Lung microvascular endothelial cell (primary cell): ENCODE measurements around the gene NFATC2IP. TPM values are rescaled to one million over a fixed set of nuclear protein-coding genes. Genes with fewer than 3 reads are reported as not detected.

Experiments used
- DNase-seq, 2 donors: peaks; one replicate each; pipeline versions ENCODE4 v3.0.0 to v3.0.0-alpha.2; 2010; ENCODE audit warnings: low read depth in 2 of 2
- total RNA-seq: library from RNA; depleted of rRNA; stranded (reverse); fragments of >200 nt; gene quantifications from 2 replicates; pipeline ENCODE4 v1.2.1, GENCODE V29; 2014

Gene NFATC2IP
- total RNA-seq = 16.8 and 21.0 TPM in 2 replicates

DNA sequence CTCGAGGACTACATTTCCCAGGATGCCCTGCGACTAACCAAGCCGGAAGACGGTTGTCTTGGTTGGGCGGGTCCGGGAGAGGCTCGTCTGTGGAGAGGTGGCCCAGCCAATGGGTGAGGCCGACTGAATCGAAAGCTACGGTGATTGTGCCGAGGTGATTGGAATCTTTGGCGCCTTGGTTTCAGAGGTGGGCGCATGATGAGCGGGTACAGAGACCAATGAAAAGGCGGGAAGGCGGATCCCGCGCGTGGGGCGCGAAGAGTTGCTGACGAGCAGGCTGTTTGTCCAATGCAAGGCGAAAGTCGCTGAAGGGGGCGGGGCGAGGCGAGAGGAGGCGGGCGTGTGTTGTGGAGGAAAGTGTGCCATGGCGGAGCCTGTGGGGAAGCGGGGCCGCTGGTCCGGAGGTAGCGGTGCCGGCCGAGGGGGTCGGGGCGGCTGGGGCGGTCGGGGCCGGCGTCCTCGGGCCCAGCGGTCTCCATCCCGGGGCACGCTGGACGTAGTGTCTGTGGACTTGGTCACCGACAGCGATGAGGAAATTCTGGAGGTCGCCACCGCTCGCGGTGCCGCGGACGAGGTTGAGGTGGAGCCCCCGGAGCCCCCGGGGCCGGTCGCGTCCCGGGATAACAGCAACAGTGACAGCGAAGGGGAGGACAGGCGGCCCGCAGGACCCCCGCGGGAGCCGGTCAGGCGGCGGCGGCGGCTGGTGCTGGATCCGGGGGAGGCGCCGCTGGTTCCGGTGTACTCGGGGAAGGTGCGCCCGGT lies at the start of gene NFATC2IP:
Gene NFATC2IP, plus strand, starts transcription at position 290 of the 762 bp plus-strand sequence. Its CDS starts 75 bp downstream, at position 365.
- DNase-seq = peak; percentile 100

GRCh38 chr16:28901862-28902261 lies 48.9 kb upstream of the NFATC2IP start:
- no peak for DNase-seq

- DNase-seq = no peak
Measured at GRCh38 chr16:28902909-28903308, 47.8 kb upstream of the NFATC2IP start.

DNA sequence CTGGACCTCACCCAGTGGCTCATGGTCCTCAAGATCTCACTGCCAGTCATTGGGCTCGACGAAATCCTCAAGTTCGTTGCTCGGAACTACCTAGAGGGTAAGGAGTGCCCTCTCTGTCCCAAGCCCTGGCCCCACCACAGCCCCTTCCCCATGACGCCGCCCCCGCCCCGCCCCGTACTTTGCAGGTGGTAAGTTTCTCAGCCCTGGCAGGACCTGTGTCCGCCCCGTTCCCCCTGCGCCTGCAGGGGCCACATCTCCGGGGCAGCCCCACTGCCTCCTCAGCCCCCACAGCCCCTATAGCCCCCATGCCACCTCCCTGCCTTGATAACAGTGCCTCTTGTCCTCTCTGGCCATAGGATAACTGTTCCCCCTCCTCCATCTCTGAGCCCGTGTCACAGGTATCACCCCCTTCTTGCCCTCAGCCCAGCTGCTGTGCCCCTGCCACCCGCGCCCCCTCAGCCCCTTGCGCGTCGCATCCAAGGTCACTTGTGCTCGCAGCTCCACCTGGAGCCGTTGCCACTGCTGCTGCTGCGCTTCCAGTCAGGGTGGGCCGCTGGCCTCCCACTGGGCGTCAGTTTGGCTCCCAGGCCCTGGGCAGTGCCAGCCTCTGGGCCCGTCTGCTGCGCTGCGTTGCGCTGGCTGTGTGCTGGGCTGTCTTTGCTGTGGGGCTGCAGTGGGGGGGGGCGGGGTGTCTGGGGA lies 47.2 kb upstream of the NFATC2IP start:
- no peak for DNase-seq

- DNase-seq = no peak
Measured at GRCh38 chr16:28904363-28904762, 46.4 kb upstream of the NFATC2IP start.

DNA sequence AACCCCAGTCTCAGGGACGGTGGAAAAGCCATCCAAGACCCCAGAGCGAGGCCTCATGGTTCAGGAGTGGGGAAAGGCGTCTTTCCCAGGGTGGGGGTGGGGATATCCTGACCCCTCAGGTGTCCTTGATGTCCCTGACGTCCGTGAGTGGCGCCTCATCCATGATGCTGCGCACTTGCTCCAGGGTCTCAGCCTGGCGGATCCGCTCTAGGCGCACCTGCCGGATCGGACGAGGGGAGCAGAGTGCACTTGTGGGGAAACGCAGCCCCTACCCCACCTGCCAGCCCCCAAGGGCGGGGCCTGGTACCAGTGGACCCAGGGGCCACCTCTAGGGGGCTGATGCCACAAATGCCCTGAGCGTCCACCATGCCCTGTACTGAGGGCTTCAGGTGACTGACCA lies 45.9 kb upstream of the NFATC2IP start:
- DNase-seq = no peak

DNA sequence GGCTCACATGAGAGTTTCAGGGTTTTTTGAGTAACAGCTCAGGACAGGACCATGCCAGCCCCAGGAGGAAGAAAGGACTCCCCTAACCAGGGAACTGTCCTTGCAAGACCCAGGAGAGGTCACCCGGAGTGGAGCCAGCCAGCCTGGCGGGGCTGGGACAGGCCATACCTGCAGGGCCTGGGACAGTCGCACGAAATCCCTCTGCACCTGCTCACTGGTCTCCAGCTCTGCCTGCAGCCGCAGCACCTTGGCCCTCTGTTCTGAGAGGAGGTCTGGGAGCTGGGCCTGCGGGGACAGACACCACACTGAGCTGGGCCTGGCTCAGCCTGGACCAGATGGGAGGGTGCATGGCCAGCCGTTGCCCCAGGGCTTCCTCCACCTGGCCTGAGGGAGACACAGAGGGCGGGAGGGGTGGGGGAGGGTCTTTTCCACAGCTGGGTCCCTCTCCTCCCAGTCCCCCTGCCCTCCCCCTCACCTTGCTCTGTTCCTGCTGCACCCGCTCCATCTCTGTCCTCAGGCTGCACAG lies 45.4 kb upstream of the NFATC2IP start:
- no peak for DNase-seq

DNA sequence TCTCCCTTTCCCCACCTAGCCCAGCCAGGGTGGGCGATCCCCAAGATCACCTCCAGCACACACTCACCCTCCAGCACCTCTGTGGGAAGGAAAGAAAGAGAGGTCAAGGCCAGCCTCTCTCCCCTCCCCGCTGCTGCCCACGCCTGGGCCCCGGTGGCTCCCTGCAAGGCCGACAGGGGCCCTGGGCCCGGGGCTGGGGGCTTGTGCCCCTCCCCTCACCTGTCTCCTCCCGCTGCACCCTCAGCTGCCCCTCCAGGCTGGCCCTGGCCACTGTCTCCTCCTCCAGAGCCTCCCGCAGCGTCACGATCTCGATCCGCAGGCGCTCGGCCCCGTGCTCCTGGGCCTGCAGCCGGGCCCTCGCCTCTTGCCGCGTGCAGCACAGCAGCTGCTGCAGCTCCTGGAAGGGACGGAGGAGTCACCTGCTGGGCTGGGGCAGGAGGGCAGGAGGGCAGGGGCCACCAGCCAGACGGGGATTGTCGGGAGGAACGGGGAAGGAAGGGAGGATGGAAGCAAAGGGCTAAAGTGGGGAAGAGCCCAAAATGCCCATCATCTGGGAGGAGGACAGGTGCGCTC lies 44.9 kb upstream of the NFATC2IP start:
- DNase-seq = no peak

DNA sequence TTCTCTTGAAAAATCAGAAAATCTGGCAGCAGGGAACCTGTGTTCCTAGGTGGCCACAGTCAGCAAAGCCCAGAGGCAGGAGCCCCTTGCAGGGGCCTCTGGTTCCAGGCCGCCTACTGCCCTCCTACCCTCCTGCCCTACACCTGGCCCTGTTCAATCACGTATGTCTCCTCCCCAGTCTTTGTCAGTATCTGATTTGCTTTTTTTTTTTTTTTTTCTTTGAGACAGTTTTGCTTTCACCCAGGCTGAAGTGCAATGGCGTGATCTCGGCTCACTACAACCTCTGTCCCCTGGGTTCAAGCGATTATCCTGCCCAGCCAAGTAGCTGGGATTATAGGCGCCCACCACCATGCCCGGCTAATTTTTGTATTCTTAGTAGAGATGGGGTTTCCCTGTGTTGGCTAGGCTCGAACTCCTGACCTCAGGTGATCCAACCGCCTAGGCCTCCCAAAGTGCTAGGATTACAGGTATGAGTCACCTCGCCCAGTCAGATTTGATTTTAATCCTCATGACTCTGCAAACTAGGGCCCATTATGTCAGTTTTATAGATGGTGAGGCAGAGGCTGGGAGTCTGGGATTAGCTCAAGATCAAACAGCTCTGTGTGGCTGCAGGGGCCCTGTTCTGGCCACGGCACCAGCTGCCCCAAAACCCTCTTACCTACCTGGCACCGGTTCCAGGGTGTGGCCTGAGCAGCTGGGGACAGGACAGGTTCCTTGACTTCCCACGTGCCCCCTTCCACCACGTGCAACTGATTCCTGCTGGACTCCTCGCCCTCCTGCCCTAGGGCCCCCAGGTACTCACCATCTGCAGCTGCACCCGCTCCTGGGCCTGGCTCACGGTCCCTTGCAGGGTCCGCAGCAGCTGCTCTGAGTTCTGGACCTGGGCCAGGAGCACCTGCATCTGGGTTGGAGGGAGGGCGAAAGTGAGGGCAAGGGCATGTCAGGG lies 40.4 kb upstream of the NFATC2IP start:
- no peak for DNase-seq

GRCh38 chr16:28912558-28912957 lies 38.2 kb upstream of the NFATC2IP start:
- no peak for DNase-seq

DNA sequence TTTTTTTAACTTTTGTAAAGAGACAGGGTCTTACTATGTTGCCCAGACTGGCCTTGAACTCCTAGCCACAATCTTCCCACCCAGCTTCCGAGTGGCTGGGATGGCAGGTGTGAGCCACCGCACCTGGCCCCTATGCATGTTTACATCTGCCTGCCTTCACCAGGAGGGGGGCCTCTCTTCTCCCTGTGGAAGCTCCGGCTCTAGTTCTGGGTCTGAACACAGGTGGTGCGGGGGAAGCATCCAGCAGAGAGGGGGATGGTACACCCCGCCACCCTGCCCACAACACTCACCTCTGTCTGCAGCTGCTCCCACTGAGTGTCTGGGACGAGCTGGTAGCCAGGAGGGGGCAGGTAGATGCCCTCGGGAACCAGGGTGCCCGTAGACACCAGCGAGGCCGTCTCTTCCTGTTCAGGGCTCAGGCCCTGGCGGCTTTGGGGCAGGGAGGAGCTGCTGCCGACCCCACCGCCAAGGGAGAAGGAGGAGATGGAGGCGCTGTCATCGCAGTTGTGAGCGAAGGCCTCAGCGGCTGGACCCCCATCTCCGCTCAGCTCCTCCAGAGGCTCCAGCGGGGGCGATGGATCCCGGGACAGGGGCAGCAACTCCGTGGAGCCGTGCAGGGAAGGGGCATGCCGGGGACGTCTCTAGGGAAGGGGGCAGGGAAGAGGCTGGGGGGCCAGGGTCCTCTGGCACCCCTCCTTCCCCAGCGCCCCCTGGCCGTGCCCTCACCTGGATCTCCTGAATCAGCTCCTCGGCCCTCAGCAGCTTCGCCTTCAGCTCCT lies 36.6 kb upstream of the NFATC2IP start:
- DNase-seq = no peak

DNA sequence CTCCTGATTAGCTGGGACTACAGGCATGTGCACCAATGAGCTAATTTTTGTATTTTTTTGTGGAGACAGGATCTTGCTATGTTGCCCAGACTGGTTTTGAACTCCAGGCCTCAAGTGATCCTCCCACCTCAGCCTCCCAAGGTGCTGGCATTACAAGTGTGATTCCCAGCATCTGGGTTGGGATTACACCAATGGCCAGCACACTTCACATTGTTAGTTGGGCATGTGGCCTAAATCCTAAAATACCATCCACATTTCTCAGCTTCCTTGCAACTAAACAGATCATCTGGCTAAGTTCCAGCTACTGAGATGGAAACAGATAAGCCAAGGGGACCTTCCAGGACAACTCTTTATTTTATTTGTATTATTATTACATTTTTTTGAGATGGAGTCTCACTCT lies 35.6 kb upstream of the NFATC2IP start:
- peak; percentile 59 to 84 for DNase-seq

GRCh38 chr16:28917095-28917494 lies 33.6 kb upstream of the NFATC2IP start:
- no peak for DNase-seq

- DNase-seq = no peak
Measured at GRCh38 chr16:28918698-28919097, 32.0 kb upstream of the NFATC2IP start.

GRCh38 chr16:28923231-28923587 lies 27.5 kb upstream of the NFATC2IP start:
- no peak for DNase-seq

GRCh38 chr16:28923652-28924398 lies 26.9 kb upstream of the NFATC2IP start:
- no peak for DNase-seq

GRCh38 chr16:28924399-28924761 lies 26.4 kb upstream of the NFATC2IP start:
- DNase-seq = no peak

DNA sequence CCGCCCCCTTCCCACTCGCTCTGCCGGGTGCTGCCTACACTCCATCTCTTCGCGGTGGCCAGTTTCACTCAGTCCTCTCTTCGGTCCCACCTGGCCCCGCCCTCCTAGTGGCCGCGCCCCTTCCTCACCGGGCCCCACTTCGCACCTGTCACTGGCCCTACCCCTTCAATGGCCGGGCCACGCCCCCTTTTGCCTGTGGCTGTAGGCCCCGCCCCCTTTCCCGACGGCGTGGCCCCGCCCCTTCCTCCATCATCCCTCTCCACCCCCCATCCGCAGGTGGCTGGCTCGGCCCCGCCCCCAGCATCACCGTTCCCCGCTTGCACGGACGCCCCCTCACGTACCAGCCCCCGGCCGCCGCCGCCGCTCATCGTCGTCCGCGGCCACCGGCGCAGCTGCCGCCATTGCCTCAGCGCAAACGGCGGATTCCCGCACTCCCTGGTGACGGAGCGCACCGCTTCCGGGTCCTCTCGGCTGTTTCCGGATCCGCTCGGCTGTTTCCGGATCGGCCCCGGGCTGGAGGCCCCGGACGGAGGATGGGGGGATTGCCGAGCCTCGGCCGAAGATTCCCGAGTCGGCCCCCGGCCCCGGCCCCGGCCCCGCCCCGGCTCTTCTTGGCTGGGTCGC lies 25.9 kb upstream of the NFATC2IP start, which contains the start of gene RABEP2:
Gene RABEP2, minus strand, starts transcription at position 477 of the 624 bp plus-strand sequence. Its CDS starts 75 bp downstream, at position 402.
- DNase-seq = peak; percentile 88 to 90
